Measurements from ENCODE around the gene KIAA1671. TPM values are rescaled to one million over a fixed set of nuclear protein-coding genes. Genes with fewer than 3 reads are reported as not detected.
A peak's percentile ranks its signal among the peaks of the same experiment; 100 is the strongest.

Gene KIAA1671
- polyA plus RNA-seq, 4 donors = 7.0 to 24.3 (median 14.7) TPM

DNA sequence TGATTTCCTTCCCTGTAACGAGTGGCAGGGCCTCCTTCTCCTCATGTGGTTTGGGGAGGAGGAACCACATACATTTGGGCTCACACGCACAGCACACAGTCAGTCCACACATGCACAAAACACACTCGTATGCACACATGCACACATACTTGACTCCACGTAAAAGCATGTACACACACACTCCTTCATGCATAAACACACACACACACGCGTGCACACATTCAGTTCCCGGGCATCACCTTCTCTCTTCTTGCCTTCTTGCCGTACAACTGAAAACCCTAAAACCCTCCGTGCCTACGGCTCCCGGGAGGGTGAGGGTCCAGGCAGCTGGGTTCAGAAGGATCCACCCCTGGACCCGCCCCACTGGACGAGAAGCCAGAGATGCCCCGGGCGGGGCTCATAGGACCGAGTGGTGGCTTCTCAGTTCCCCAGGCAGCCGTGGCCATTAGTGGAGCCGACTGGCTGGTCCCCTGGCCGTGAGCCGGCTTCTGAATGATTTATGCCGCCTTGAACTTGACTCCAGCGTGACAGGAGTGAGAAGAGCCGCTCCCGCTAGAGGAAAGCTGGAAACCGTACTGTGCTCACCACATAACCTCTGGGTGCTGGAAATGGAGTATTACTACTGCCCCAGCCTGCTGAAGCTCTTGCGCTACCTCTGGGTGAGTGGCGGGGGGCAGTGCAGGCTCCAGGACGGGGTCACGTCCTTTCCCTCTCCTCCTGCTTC is 117.4 kb downstream of the KIAA1671 start:
- 43 to 71% (median 54%) methylated on average over 29 of the region's 29 CpGs for WGBS, 3 donors
- H3K4me1 ChIP-seq (ENCODE audit: control insufficient read depth in 3 of 3, insufficient read depth in 2 of 3, low read depth in 1 of 3, low read length in 2 of 3) = peaks cover 0 to 2% (median 0%) of the 10 kb centered on the region in 3 donors
- H3K9me3 ChIP-seq (ENCODE audit: control insufficient read depth in 2 of 2, insufficient read depth in 1 of 2, low read depth in 1 of 2, low read length in 1 of 2) = no peaks in the 10 kb centered on the region
- peak overlapping the region in 2 of 3 donors; percentile 63 to 69 for H3K27ac ChIP-seq (ENCODE audit: low read depth in 1 of 3, low read length in 2 of 3)
- peaks cover 2 to 41% (median 3%) of the 10 kb centered on the region in 3 donors for H3K36me3 ChIP-seq (ENCODE audit: control insufficient read depth in 3 of 3, insufficient read depth in 2 of 3, low read depth in 1 of 3, low read length in 3 of 3)
- FAIRE-seq (no peak), DNase-seq (no peak)
- peak overlapping the region in 1 of 3 donors; percentile 21 for H3K4me3 ChIP-seq (ENCODE audit: low read depth in 1 of 3, low read length in 3 of 3)
- H3K27me3 ChIP-seq (ENCODE audit: control insufficient read depth in 3 of 3, insufficient read depth in 3 of 3, low read length in 3 of 3) = no peaks in the 10 kb centered on the region

DNA sequence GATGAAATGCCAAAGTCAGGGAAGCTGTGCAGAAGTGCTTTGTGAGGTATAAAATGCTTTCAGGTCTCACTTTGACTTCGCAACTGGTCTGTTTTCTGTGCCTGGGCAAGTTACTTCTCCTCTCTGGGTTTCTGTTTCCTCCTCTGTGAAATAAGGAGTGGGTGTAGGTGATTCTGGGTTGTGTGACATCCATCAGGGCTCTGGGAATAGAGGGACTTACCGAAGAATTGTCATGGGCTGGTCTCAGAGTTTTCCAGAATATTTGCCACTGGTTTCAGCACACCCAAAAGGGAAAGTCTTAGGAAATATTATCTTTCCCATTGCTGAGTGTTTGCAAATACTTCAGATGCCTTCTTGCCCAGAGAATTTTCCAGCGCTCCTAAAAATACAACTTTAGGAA is 118.4 kb downstream of the KIAA1671 start:
- FAIRE-seq (no peak), DNase-seq (no peak)
- Histone ChIP-seq H3K27ac (ENCODE audit: low read depth in 1 of 3, low read length in 2 of 3) (peak overlapping the region in 1 of 3 donors; percentile 24), H3K4me1 (ENCODE audit: control insufficient read depth in 3 of 3, insufficient read depth in 2 of 3, low read depth in 1 of 3, low read length in 2 of 3) (peaks cover 0 to 2% (median 0%) of the 10 kb centered on the region in 3 donors), H3K4me3 (ENCODE audit: low read depth in 1 of 3, low read length in 3 of 3) (peak overlapping the region in 1 of 3 donors; percentile 21), H3K9me3 (ENCODE audit: control insufficient read depth in 2 of 2, insufficient read depth in 1 of 2, low read depth in 1 of 2, low read length in 1 of 2) (no peaks in the 10 kb centered on the region), H3K27me3 (ENCODE audit: control insufficient read depth in 3 of 3, insufficient read depth in 3 of 3, low read length in 3 of 3) (no peaks in the 10 kb centered on the region), H3K36me3 (ENCODE audit: control insufficient read depth in 3 of 3, insufficient read depth in 2 of 3, low read depth in 1 of 3, low read length in 3 of 3) (peaks cover 2 to 33% (median 3%) of the 10 kb centered on the region in 3 donors)
- 61 to 74% (median 66%) methylated on average over 3 of the region's 3 CpGs for WGBS, 3 donors

DNA sequence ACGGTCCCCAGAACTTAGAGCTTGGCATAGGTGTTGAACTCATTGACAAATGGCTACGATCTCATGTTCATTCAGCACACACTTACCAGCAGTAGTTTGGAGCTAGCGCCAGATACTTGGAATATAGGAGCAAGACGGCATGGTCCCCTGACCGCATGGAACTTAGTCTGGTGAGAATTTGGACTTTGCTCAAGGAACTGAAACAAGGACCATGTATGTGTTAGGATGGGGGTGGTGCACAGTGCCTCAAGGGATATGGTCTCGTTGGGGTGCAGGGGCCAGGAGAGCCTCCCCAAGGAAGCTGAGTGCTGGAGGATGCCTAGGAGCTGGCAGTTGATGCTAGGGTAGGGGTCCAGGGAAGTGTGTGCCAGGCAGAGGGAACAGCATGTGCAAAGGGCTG is 119.2 kb downstream of the KIAA1671 start:
- FAIRE-seq = no peak
- H3K27ac ChIP-seq (ENCODE audit: low read depth in 1 of 3, low read length in 2 of 3) = no peak overlapping the region
- WGBS, 3 donors = 72 to 83% (median 75%) methylated on average over 6 of the region's 6 CpGs

DNA sequence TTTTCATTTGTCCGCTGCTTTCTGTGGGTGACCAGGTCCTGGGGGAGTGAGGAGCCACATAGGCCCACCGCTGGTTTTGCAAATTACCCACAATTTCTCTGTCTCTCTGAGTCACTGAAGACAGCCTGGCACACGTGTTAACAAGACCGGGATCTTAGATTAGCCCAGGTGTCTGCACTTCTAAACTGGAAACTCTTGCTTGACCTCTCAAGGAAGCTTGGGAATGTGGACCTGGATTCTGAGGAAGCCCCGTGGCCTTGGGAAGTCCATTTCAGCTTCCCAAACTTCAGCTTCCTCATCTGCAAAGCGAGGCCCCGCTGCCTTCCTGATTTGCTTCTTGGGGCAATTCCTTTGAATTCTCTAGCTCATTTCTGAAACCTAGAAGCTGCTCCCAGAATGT is 119.9 kb downstream of the KIAA1671 start:
- DNase-seq = no peak
- H3K27ac ChIP-seq (ENCODE audit: low read depth in 1 of 3, low read length in 2 of 3) = no peak overlapping the region
- H3K9me3 ChIP-seq (ENCODE audit: control insufficient read depth in 2 of 2, insufficient read depth in 1 of 2, low read depth in 1 of 2, low read length in 1 of 2) = no peaks in the 10 kb centered on the region
- no peak overlapping the region for H3K4me3 ChIP-seq (ENCODE audit: low read depth in 1 of 3, low read length in 3 of 3)
- H3K27me3 ChIP-seq (ENCODE audit: control insufficient read depth in 3 of 3, insufficient read depth in 3 of 3, low read length in 3 of 3) = no peaks in the 10 kb centered on the region
- H3K4me1 ChIP-seq (ENCODE audit: control insufficient read depth in 3 of 3, insufficient read depth in 2 of 3, low read depth in 1 of 3, low read length in 2 of 3) = peaks cover 0 to 2% (median 0%) of the 10 kb centered on the region in 3 donors
- no peak for FAIRE-seq
- 65 to 72% (median 66%) methylated on average over 7 of the region's 7 CpGs for WGBS, 3 donors
- H3K36me3 ChIP-seq (ENCODE audit: control insufficient read depth in 3 of 3, insufficient read depth in 2 of 3, low read depth in 1 of 3, low read length in 3 of 3) = peaks cover 2 to 34% (median 3%) of the 10 kb centered on the region in 3 donors

More for the DNA sequence above, 119.2 kb downstream of the KIAA1671 start:
- DNase-seq = no peak
- no peaks in the 10 kb centered on the region for H3K9me3 ChIP-seq (ENCODE audit: control insufficient read depth in 2 of 2, insufficient read depth in 1 of 2, low read depth in 1 of 2, low read length in 1 of 2)
- peaks cover 2 to 31% (median 3%) of the 10 kb centered on the region in 3 donors for H3K36me3 ChIP-seq (ENCODE audit: control insufficient read depth in 3 of 3, insufficient read depth in 2 of 3, low read depth in 1 of 3, low read length in 3 of 3)
- H3K4me1 ChIP-seq (ENCODE audit: control insufficient read depth in 3 of 3, insufficient read depth in 2 of 3, low read depth in 1 of 3, low read length in 2 of 3) = peaks cover 0 to 2% (median 0%) of the 10 kb centered on the region in 3 donors
- no peaks in the 10 kb centered on the region for H3K27me3 ChIP-seq (ENCODE audit: control insufficient read depth in 3 of 3, insufficient read depth in 3 of 3, low read length in 3 of 3)
- no peak overlapping the region for H3K4me3 ChIP-seq (ENCODE audit: low read depth in 1 of 3, low read length in 3 of 3)

DNA sequence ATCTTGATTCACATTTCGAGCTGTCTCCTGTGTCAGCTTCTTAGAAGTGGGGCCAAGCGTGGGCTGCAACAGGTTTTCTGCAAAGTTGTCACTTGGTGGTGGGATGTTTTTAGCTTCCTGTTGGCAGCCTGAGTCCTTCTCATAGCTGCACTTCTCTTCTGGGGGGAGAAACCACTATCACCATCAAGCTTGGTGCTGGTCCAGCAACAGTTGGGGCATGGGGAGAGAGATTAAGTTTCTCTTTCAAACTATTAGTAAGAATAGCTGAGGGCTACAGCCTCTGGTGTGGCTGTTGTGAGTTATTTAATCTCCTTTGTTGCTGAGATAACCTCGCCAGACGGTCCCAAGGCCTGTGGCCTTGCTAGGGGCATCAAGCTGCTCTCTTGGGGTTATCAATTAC is 123.8 kb downstream of the KIAA1671 start:
- no peak for DNase-seq
- no peaks in the 10 kb centered on the region for H3K9me3 ChIP-seq (ENCODE audit: control insufficient read depth in 2 of 2, insufficient read depth in 1 of 2, low read depth in 1 of 2, low read length in 1 of 2)
- peaks cover 0 to 30% (median 0%) of the 10 kb centered on the region in 3 donors for H3K36me3 ChIP-seq (ENCODE audit: control insufficient read depth in 3 of 3, insufficient read depth in 2 of 3, low read depth in 1 of 3, low read length in 3 of 3)
- no peaks in the 10 kb centered on the region for H3K27me3 ChIP-seq (ENCODE audit: control insufficient read depth in 3 of 3, insufficient read depth in 3 of 3, low read length in 3 of 3)
- no peak for FAIRE-seq
- no peaks in the 10 kb centered on the region for H3K4me1 ChIP-seq (ENCODE audit: control insufficient read depth in 3 of 3, insufficient read depth in 2 of 3, low read depth in 1 of 3, low read length in 2 of 3)
- H3K27ac ChIP-seq (ENCODE audit: low read depth in 1 of 3, low read length in 2 of 3) = no peak overlapping the region
- H3K4me3 ChIP-seq (ENCODE audit: low read depth in 1 of 3, low read length in 3 of 3) = no peak overlapping the region
- WGBS, 3 donors = 41 to 54% (median 53%) methylated on average over 4 of the region's 4 CpGs

DNA sequence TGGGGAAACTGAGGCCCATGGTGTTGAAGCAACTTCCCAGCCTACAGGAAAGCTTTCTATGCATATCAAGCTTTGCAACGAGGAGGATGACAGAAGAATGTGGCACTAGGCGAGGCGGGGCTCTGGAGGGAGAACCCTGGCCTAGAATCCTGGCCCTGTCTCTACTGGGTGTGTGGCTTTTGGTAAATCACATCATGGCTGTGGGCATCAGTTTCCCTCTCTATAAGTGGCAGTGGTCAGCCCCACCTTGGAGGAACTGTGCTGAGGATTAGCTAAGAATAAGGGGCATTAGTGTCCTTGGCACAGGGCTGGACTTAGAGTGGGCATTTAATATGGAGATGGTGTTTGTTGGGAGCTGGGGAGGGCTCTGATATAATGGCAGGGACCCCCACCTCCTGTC is 124.5 kb downstream of the KIAA1671 start:
- DNase-seq (no peak), FAIRE-seq (no peak)
- peaks cover 0 to 27% (median 0%) of the 10 kb centered on the region in 3 donors for H3K36me3 ChIP-seq (ENCODE audit: control insufficient read depth in 3 of 3, insufficient read depth in 2 of 3, low read depth in 1 of 3, low read length in 3 of 3)
- H3K4me3 ChIP-seq (ENCODE audit: low read depth in 1 of 3, low read length in 3 of 3) = no peak overlapping the region
- H3K27me3 ChIP-seq (ENCODE audit: control insufficient read depth in 3 of 3, insufficient read depth in 3 of 3, low read length in 3 of 3) = no peaks in the 10 kb centered on the region
- 44 to 64% (median 51%) methylated on average over 3 of the region's 3 CpGs for WGBS, 3 donors
- no peaks in the 10 kb centered on the region for H3K4me1 ChIP-seq (ENCODE audit: control insufficient read depth in 3 of 3, insufficient read depth in 2 of 3, low read depth in 1 of 3, low read length in 2 of 3)
- H3K9me3 ChIP-seq (ENCODE audit: control insufficient read depth in 2 of 2, insufficient read depth in 1 of 2, low read depth in 1 of 2, low read length in 1 of 2) = no peaks in the 10 kb centered on the region
- H3K27ac ChIP-seq (ENCODE audit: low read depth in 1 of 3, low read length in 2 of 3) = peak overlapping the region in 1 of 3 donors; percentile 14

DNA sequence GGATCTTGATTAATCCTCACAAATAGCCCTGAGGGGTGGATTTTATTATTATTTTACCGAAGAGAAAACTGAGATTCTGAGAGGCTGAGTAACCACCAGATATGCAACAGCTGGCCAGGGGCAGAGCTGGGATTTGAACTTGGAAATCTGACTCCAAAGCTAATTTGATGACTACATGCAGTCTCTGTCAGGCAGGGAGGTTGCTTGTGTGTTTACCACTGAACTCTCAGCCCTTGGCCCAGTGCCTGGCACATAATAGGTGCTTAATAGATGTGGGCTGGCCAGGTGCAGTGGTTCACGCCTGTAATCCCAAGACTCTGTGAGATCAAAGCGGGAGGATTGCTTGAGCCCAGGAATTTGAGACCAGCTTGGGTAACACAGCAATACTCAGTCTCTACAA is 125.4 kb downstream of the KIAA1671 start:
- DNase-seq = no peak
- no peaks in the 10 kb centered on the region for H3K27me3 ChIP-seq (ENCODE audit: control insufficient read depth in 3 of 3, insufficient read depth in 3 of 3, low read length in 3 of 3)
- no peak for FAIRE-seq
- H3K36me3 ChIP-seq (ENCODE audit: control insufficient read depth in 3 of 3, insufficient read depth in 2 of 3, low read depth in 1 of 3, low read length in 3 of 3) = peaks cover 0 to 20% (median 0%) of the 10 kb centered on the region in 3 donors
- no peak overlapping the region for H3K4me3 ChIP-seq (ENCODE audit: low read depth in 1 of 3, low read length in 3 of 3)
- 61 to 76% (median 66%) methylated on average over 3 of the region's 3 CpGs for WGBS, 3 donors
- H3K9me3 ChIP-seq (ENCODE audit: control insufficient read depth in 2 of 2, insufficient read depth in 1 of 2, low read depth in 1 of 2, low read length in 1 of 2) = no peaks in the 10 kb centered on the region
- no peaks in the 10 kb centered on the region for H3K4me1 ChIP-seq (ENCODE audit: control insufficient read depth in 3 of 3, insufficient read depth in 2 of 3, low read depth in 1 of 3, low read length in 2 of 3)
- no peak overlapping the region for H3K27ac ChIP-seq (ENCODE audit: low read depth in 1 of 3, low read length in 2 of 3)

DNA sequence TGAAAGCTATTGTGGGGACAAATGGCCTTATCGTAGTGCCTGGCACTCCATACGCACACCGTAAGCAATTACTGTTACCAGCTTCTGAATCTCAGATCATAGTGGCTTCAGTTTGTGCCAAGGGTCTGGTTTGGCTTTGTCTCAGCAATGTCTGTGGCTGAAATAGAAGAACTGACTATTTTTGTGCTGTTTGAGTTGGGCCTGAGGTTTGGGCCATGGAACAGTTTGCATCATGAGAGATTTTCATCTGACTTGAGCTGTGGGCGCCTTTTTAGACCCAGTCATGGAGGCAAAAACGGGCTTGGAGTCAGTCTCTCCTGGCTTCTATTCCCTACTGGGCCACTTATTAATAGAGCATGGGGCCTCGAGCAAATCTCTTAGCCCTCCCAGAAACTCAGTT is 126.1 kb downstream of the KIAA1671 start:
- Histone ChIP-seq H3K4me3 (ENCODE audit: low read depth in 1 of 3, low read length in 3 of 3) (no peak overlapping the region), H3K4me1 (ENCODE audit: control insufficient read depth in 3 of 3, insufficient read depth in 2 of 3, low read depth in 1 of 3, low read length in 2 of 3) (peaks cover 0 to 3% (median 0%) of the 10 kb centered on the region in 3 donors), H3K27me3 (ENCODE audit: control insufficient read depth in 3 of 3, insufficient read depth in 3 of 3, low read length in 3 of 3) (no peaks in the 10 kb centered on the region), H3K27ac (ENCODE audit: low read depth in 1 of 3, low read length in 2 of 3) (no peak overlapping the region), H3K9me3 (ENCODE audit: control insufficient read depth in 2 of 2, insufficient read depth in 1 of 2, low read depth in 1 of 2, low read length in 1 of 2) (no peaks in the 10 kb centered on the region), H3K36me3 (ENCODE audit: control insufficient read depth in 3 of 3, insufficient read depth in 2 of 3, low read depth in 1 of 3, low read length in 3 of 3) (peaks cover 0 to 20% (median 0%) of the 10 kb centered on the region in 3 donors)
- no peak for DNase-seq
- no peak for FAIRE-seq
- WGBS, 3 donors = 87 to 96% (median 88%) methylated on average over 6 of the region's 6 CpGs

Data from small intestine (tissue), 7 donors.